B cell (primary cell): ENCODE results near the gene MTERF1. TPM values are rescaled to one million over a fixed set of nuclear protein-coding genes. Genes with fewer than 3 reads are reported as not detected.

Experiments used
- ATAC-seq: fragments of 200-7000 bp; cut with Tn5 transposase; one replicate; pipeline ENCODE4 v1.10.0; 2021; ENCODE audit warnings: low read depth, mild to moderate bottlenecking, moderate number of reproducible peaks, moderate library complexity
- CTCF ChIA-PET: fragments of 350-600 bp; sonication (Branson Sonifier 250); formaldehyde crosslinking; loops from one replicate; lab custom pipeline; 2021; ENCODE audit warnings: antibody characterized with exemption, inconsistent platforms; lab: Charles Lee
- POLR2A ChIA-PET: fragments of 350-600 bp; sonication (Branson Sonifier 250); formaldehyde crosslinking; loops from one replicate; lab custom pipeline; 2021; ENCODE audit warnings: antibody characterized with exemption; lab: Charles Lee
- DNase-seq: peaks from one replicate; pipeline ENCODE4 v3.0.0; 2013
- H2AFZ ChIP-seq: 2 replicates; pipeline ENCODE4 v1.6.1; 2012; ENCODE audit warnings: mild to moderate bottlenecking, low read depth, low read length; ENCODE audit not compliant: insufficient read depth, poor library complexity, severe bottlenecking
- H3K27ac ChIP-seq, 2 donors: 1 replicate in 1 of 2; 2 replicates in 1 of 2; pipeline ENCODE4 v1.5.1; 2012 to 2013; ENCODE audit warnings: low read length in 2 of 2, mild to moderate bottlenecking in 2 of 2, moderate library complexity in 1 of 2
- H3K27me3 ChIP-seq, 4 experiments: fragments of 200-600 bp in 1 of 4; sonication (generic) in 1 of 4; replicated peaks in 1 of 4; 1 replicate in 2 of 4; 2 replicates in 2 of 4; pipeline versions ENCODE4 v1.6.1 to v1.7.0; 2013 to 2016; ENCODE audit warnings: low read length in 3 of 4, mild to moderate bottlenecking in 2 of 4, mixed read lengths in 1 of 4, moderate library complexity in 1 of 4; ENCODE audit not compliant: insufficient read depth in 4 of 4, control insufficient read depth in 3 of 4; ENCODE audit errors: control extremely low read depth in 1 of 4
- H3K36me3 ChIP-seq, 2 experiments: replicated peaks in 1 of 2; 1 replicate in 1 of 2; 2 replicates in 1 of 2; pipeline versions ENCODE4 v1.6.1 to v1.7.1; 2013; ENCODE audit warnings: low read length in 1 of 2; ENCODE audit not compliant: insufficient read depth in 2 of 2, control insufficient read depth in 1 of 2; ENCODE audit errors: control extremely low read depth in 1 of 2, extremely low read depth in 1 of 2
- H3K4me1 ChIP-seq, 2 donors: fragments of 200-600 bp in 1 of 2; sonication (generic) in 1 of 2; 1 replicate in 1 of 2; 2 replicates in 1 of 2; pipeline versions ENCODE4 v1.5.1 to v1.6.1; 2013 to 2017; ENCODE audit warnings: low read length in 2 of 2; ENCODE audit not compliant: control insufficient read depth in 2 of 2, insufficient read depth in 2 of 2
- H3K4me2 ChIP-seq: replicated peaks from 2 replicates; pipeline ENCODE3; 2012; ENCODE audit warnings: mild to moderate bottlenecking, low read depth, low read length; ENCODE audit not compliant: poor library complexity, severe bottlenecking
- H3K4me3 ChIP-seq, 5 experiments: fragments of 200-600 bp in 1 of 5; sonication (generic) in 1 of 5; 1 replicate in 3 of 5; 2 replicates in 2 of 5; pipeline versions ENCODE4 v1.5.1 to v1.7.0; 2011 to 2016; ENCODE audit warnings: low read length in 4 of 5, mild to moderate bottlenecking in 4 of 5, low read depth in 2 of 5, control low read depth in 1 of 5, moderate library complexity in 1 of 5; ENCODE audit not compliant: insufficient read depth in 1 of 5; ENCODE audit errors: control extremely low read depth in 1 of 5, extremely low read depth in 1 of 5
- H3K79me2 ChIP-seq: fragments of 200-600 bp; sonication (generic); one replicate; pipeline ENCODE4 v1.6.0; 2016; ENCODE audit warnings: low read length; ENCODE audit not compliant: control insufficient read depth, insufficient read depth
- H3K9ac ChIP-seq: fragments of 200-600 bp; sonication (generic); 2 replicates; pipeline ENCODE4 v1.6.1; 2017; ENCODE audit warnings: mild to moderate bottlenecking, low read length, moderate library complexity
- H3K9me3 ChIP-seq, 3 donors: one replicate each; pipeline versions ENCODE4 v1.6.1 to v1.7.1; 2013; ENCODE audit warnings: low read length in 2 of 3; ENCODE audit not compliant: control insufficient read depth in 2 of 3, insufficient read depth in 1 of 3; ENCODE audit errors: control extremely low read depth in 1 of 3
- H4K20me1 ChIP-seq: 2 replicates; pipeline ENCODE4 v1.6.0; 2012; ENCODE audit warnings: mild to moderate bottlenecking, low read length; ENCODE audit not compliant: insufficient read depth, control insufficient read depth, poor library complexity, severe bottlenecking
- H3K27ac Mint-ChIP-seq: one replicate; pipeline ENCODE4 v1.8.0; 2021; ENCODE audit warnings: mixed read lengths
- H3K27me3 Mint-ChIP-seq: one replicate; pipeline ENCODE4 v1.8.0; 2021; ENCODE audit warnings: mixed read lengths
- H3K4me1 Mint-ChIP-seq: one replicate; pipeline ENCODE4 v1.8.0; 2021; ENCODE audit warnings: mixed read lengths
- H3K4me3 Mint-ChIP-seq: one replicate; pipeline ENCODE4 v1.8.0; 2021; ENCODE audit warnings: mixed read lengths
- H3K9me3 Mint-ChIP-seq: one replicate; pipeline ENCODE4 v1.8.0; 2022; ENCODE audit warnings: mixed read lengths; ENCODE audit not compliant: insufficient read depth
- EZH2 ChIP-seq: IDR thresholded peaks from 2 replicates; pipeline ENCODE4 v1.6.1; 2012; ENCODE audit warnings: borderline replicate concordance, low read depth, mild to moderate bottlenecking, moderate library complexity, low read length; ENCODE audit not compliant: insufficient read depth, poor library complexity, severe bottlenecking
- WGBS: methylation state at CpG from one replicate; pipeline ENCODE4 v1.1.5; 2013; ENCODE audit warnings: missing lambda C conversion rate; ENCODE audit not compliant: insufficient coverage; 5-methylcytosine and 5-hydroxymethylcytosine counted together
- intact Hi-C: fragments of 100-400 bp; cut with micrococcal nuclease; formaldehyde crosslinking; loops from one replicate; pipeline ENCODE4 v1.10.0; 2022
- polyA plus RNA-seq: library from polyadenylated mRNA; depleted of rRNA; stranded (reverse); fragments of >200 nt; gene quantifications from 2 replicates; pipeline ENCODE4 v1.2.3, GENCODE V29; 2012
- total RNA-seq, 2 donors: library from RNA; stranded (reverse); fragments of 120-200 nt in 1 of 2; gene quantifications; 1 replicate in 1 of 2; 2 replicates in 1 of 2; pipeline versions ENCODE4 v1.2.3 to v1.2.4, GENCODE V29; 2013 to 2022
- TF ChIP-seq, protein P1 (sequence below): fragments of 200-600 bp; IDR thresholded peaks from one replicate; pipeline ENCODE4 v1.8.0; 2022; ENCODE audit warnings: antibody characterized with exemption, mild to moderate bottlenecking

The MTERF1 gene
- total and polyA plus RNA-seq, 2 donors (not counting 1 experiment from before 2014, with no cell fraction given), result 5.4 to 34.4 TPM

DNA sequence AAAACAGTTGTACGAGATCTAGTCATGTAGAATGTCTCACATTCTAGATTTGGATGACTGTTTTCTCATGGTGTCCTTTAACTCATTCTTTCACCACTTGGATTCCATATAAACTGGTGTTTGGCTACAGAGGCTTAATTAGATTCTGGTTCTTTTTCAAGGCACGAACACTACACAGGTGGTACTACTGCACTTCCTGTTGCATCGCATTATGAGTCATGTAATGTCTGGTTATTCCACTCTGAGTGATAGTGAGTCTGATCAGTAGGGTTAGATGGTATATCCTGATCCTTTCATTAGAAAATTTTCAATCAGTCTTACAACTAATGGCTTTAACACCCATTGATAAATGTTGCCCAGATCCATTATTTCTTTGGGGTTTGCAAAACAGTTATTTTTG, 49.0 kb upstream of the MTERF1 start:
- Mint-ChIP-seq H3K9me3 (no peaks in the 10 kb centered on the region), H3K4me3 (no peak overlapping the region), H3K4me1 (no peaks in the 10 kb centered on the region), H3K27ac (no peak overlapping the region), H3K27me3 (peaks cover 28% of the 10 kb centered on the region)
- intact Hi-C loops, result no loop called here
- Histone ChIP-seq H2AFZ (no peak overlapping the region), H3K79me2 (no peaks in the 10 kb centered on the region), H3K4me2 (no peak overlapping the region), H3K36me3 (no peaks in the 10 kb centered on the region), H3K9ac (no peak overlapping the region), H3K4me3 (no peak overlapping the region), H3K27ac (no peak overlapping the region), H4K20me1 (no peaks in the 10 kb centered on the region), H3K9me3 (peaks cover 0 to 2% (median 0%) of the 10 kb centered on the region in 3 donors), H3K27me3 (no peaks in the 10 kb centered on the region), H3K4me1 (no peaks in the 10 kb centered on the region)
- peak; percentile 41 for ATAC-seq
- WGBS, result no CpG with 5 or more reads among the region's 3 CpGs
- TF ChIP-seq, protein P1, sequence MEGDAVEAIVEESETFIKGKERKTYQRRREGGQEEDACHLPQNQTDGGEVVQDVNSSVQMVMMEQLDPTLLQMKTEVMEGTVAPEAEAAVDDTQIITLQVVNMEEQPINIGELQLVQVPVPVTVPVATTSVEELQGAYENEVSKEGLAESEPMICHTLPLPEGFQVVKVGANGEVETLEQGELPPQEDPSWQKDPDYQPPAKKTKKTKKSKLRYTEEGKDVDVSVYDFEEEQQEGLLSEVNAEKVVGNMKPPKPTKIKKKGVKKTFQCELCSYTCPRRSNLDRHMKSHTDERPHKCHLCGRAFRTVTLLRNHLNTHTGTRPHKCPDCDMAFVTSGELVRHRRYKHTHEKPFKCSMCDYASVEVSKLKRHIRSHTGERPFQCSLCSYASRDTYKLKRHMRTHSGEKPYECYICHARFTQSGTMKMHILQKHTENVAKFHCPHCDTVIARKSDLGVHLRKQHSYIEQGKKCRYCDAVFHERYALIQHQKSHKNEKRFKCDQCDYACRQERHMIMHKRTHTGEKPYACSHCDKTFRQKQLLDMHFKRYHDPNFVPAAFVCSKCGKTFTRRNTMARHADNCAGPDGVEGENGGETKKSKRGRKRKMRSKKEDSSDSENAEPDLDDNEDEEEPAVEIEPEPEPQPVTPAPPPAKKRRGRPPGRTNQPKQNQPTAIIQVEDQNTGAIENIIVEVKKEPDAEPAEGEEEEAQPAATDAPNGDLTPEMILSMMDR, result no peak
- no peak for TF ChIP-seq EZH2
- DNase-seq, result no peak
- ChIA-PET CTCF (no interaction called here), POLR2A (no interaction called here)

DNA sequence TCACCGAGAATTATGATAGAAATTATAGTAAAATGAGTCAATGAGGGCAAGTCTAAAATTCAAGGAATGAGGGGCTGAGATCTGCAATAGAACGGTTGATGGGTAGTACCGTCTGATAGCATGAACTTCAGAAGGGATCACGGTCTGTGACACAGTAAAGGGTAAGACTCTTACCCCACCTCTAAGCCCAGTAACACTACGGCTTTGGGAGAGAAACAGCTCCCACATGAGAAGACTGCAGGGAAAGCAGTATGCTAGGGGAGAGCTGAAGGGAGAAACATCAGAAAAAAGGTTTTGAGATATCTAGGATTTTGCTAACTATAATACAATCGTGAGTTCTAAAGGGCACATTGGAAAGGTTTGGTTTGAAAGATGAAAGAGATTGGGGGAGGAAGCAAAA, 47.4 kb upstream of the MTERF1 start:
- Histone ChIP-seq H3K79me2 (no peaks in the 10 kb centered on the region), H2AFZ (no peak overlapping the region), H4K20me1 (no peaks in the 10 kb centered on the region), H3K4me3 (no peak overlapping the region), H3K27me3 (no peaks in the 10 kb centered on the region), H3K4me2 (no peak overlapping the region), H3K27ac (no peak overlapping the region), H3K36me3 (no peaks in the 10 kb centered on the region), H3K4me1 (no peaks in the 10 kb centered on the region), H3K9ac (no peak overlapping the region), H3K9me3 (peaks cover 0 to 2% (median 0%) of the 10 kb centered on the region in 3 donors)
- no peak for ATAC-seq
- TF ChIP-seq, protein P1, result no peak
- no peak for TF ChIP-seq EZH2
- H3K9me3 Mint-ChIP-seq, result no peaks in the 10 kb centered on the region
- ChIA-PET POLR2A (interaction anchor here (0.6 to 0.7 kb wide), 2 partner anchors 693 to 1501 kb away, joined by 3 to 5 read pairs; no protein-coding TSS in a partner anchor), CTCF (interaction anchor here (0.6 kb wide), 1 partner anchor 60 kb away, joined by 3 read pairs; no protein-coding TSS in a partner anchor)
- WGBS, result 100% methylated on average over 2 of the region's 6 CpGs
- H3K27ac Mint-ChIP-seq, result no peak overlapping the region
- H3K4me1 Mint-ChIP-seq, result no peaks in the 10 kb centered on the region
- intact Hi-C loops, result no loop called here
- no peak for DNase-seq
- H3K4me3 Mint-ChIP-seq, result no peak overlapping the region
- H3K27me3 Mint-ChIP-seq, result peaks cover 34% of the 10 kb centered on the region
